HCT116 (cell line): ENCODE results near the gene SPRR5. TPM values are rescaled to one million over a fixed set of nuclear protein-coding genes. Genes with fewer than 3 reads are reported as not detected.

Experiments used
- ATAC-seq: fragments of 200-7000 bp; cut with Tn5 transposase; 2 replicates; pipeline ENCODE4 v1.9.1; 2020; ENCODE audit warnings: mild to moderate bottlenecking, moderate library complexity
- BruUV-seq: library from RNA; stranded (reverse); fragments of 400-500 nt; replicated peaks from 2 replicates; lab custom pipeline; 2021; lab: Mats Ljungman, UMichigan
- CTCF ChIA-PET: fragments of 300-600 bp; sonication (Branson Sonifier 250); formaldehyde crosslinking; loops from one replicate; lab custom pipeline; 2021; ENCODE audit warnings: antibody characterized with exemption; lab: Charles Lee
- POLR2A ChIA-PET: fragments of 300-600, 350-600 bp; sonication (Branson Sonifier 250); formaldehyde crosslinking; loops from one replicate; lab custom pipeline; 2021; ENCODE audit warnings: antibody characterized with exemption; lab: Charles Lee
- RAD21 ChIA-PET, 2 experiments: fragments of 300-600 bp; sonication (Branson Sonifier 250); formaldehyde crosslinking; loops; one replicate each; lab custom pipeline; 2023; ENCODE audit warnings: low total read pairs in 2 of 2; ENCODE audit not compliant: uncharacterized antibody in 2 of 2, unreplicated experiment in 2 of 2, low non-redundant PET in 1 of 2; lab: Charles Lee
- DNase-seq: peaks from one replicate; pipeline ENCODE4 v3.0.0-alpha.2; 2010; ENCODE audit warnings: low read depth, low spot score
- H2AFZ ChIP-seq: fragments of 200-600 bp; shearing (Covaris generic), sonication (generic); 2 replicates; pipeline ENCODE4 v1.6.1; 2017; ENCODE audit warnings: low read depth, mixed run types, mixed read lengths, antibody characterized with exemption, low read length; ENCODE audit not compliant: poor library complexity, severe bottlenecking
- H3K27ac ChIP-seq: 2 replicates; pipeline ENCODE4 v1.5.1; 2012; ENCODE audit warnings: low read depth, low read length
- H3K27me3 ChIP-seq: fragments of 200-600 bp; sonication (generic); 2 replicates; pipeline ENCODE4 v1.6.1; 2016; ENCODE audit warnings: mixed run types, low read length, mixed read lengths; ENCODE audit not compliant: insufficient read depth
- H3K36me3 ChIP-seq, 2 experiments: fragments of 200-500 bp in 1 of 2; fragments of 200-600 bp in 1 of 2; sonication (Bioruptor generic) in 1 of 2; sonication (generic) in 1 of 2; 2 replicates each; pipeline versions ENCODE4 v1.5.1 to v1.6.1; 2014 to 2016; ENCODE audit warnings: low read length in 2 of 2, inconsistent platforms in 1 of 2, mixed read lengths in 1 of 2, mixed run types in 1 of 2; ENCODE audit not compliant: insufficient read depth in 2 of 2, control insufficient read depth in 1 of 2
- H3K4me1 ChIP-seq, 2 experiments: fragments of 200-600 bp in 1 of 2; sonication (generic) in 1 of 2; 2 replicates each; pipeline versions ENCODE4 v1.5.1 to v1.6.1; 2012 to 2017; ENCODE audit warnings: low read length in 2 of 2, inconsistent platforms in 1 of 2, mild to moderate bottlenecking in 1 of 2, mixed read lengths in 1 of 2, mixed run types in 1 of 2, moderate library complexity in 1 of 2; ENCODE audit not compliant: insufficient read depth in 2 of 2, control insufficient read depth in 1 of 2
- H3K4me2 ChIP-seq: fragments of 200-600 bp; sonication (generic); 2 replicates; pipeline ENCODE4 v1.6.1; 2017; ENCODE audit warnings: mixed run types, low read length, mixed read lengths
- H3K4me3 ChIP-seq, 2 experiments: fragments of 200-600 bp in 1 of 2; sonication (generic) in 1 of 2; replicated peaks in 1 of 2; 2 replicates each; pipeline ENCODE4 v1.5.1; 2011 to 2016; ENCODE audit warnings: low read length in 2 of 2, control low read depth in 1 of 2, low read depth in 1 of 2, mild to moderate bottlenecking in 1 of 2, mixed read lengths in 1 of 2, mixed run types in 1 of 2
- H3K79me2 ChIP-seq: fragments of 200-600 bp; sonication (generic); 2 replicates; pipeline ENCODE4 v1.6.1; 2017; ENCODE audit warnings: mild to moderate bottlenecking, mixed run types, low read length, moderate library complexity, mixed read lengths; ENCODE audit not compliant: insufficient read depth
- H3K9ac ChIP-seq: fragments of 200-600 bp; sonication (generic); 2 replicates; pipeline ENCODE4 v1.6.1; 2016; ENCODE audit warnings: low read length, mixed read lengths
- H3K9me2 ChIP-seq: fragments of 200-600 bp; sonication (generic), shearing (Covaris generic); 2 replicates; pipeline ENCODE4 v1.6.1; 2017; ENCODE audit warnings: mixed run types, mild to moderate bottlenecking, moderate library complexity; ENCODE audit not compliant: insufficient read depth
- H3K9me3 ChIP-seq, 2 experiments: fragments of 200-500 bp in 1 of 2; fragments of 200-600 bp in 1 of 2; sonication (Bioruptor generic) in 1 of 2; sonication (generic) in 1 of 2; 2 replicates each; pipeline ENCODE4 v1.6.1; 2014 to 2017; ENCODE audit warnings: low read length in 2 of 2, mixed read lengths in 2 of 2, inconsistent platforms in 1 of 2, low read depth in 1 of 2, mild to moderate bottlenecking in 1 of 2, mixed run types in 1 of 2, moderate library complexity in 1 of 2; ENCODE audit not compliant: control insufficient read depth in 1 of 2, insufficient read depth in 1 of 2
- H4K20me1 ChIP-seq: fragments of 200-600 bp; sonication (generic), shearing (Covaris generic); 2 replicates; pipeline ENCODE4 v1.6.1; 2017; ENCODE audit warnings: mixed run types, mild to moderate bottlenecking, moderate library complexity; ENCODE audit not compliant: insufficient read depth
- CTCF ChIP-seq, 3 experiments: fragments of 200-600 bp in 1 of 3; sonication (generic) in 1 of 3; IDR thresholded peaks in 2 of 3; conservative IDR thresholded peaks in 1 of 3; 2 replicates each; pipeline ENCODE4 v1.5.1; 2012 to 2017; ENCODE audit warnings: low read depth in 2 of 3, low read length in 2 of 3, antibody characterized with exemption in 1 of 3, borderline replicate concordance in 1 of 3, control low read depth in 1 of 3, mild to moderate bottlenecking in 1 of 3, mixed read lengths in 1 of 3, mixed run types in 1 of 3, moderate library complexity in 1 of 3; ENCODE audit not compliant: insufficient read depth in 1 of 3
- EGR1 ChIP-seq: IDR thresholded peaks from 2 replicates; pipeline ENCODE4 v1.6.1; 2012; ENCODE audit warnings: low read depth
- EZH2 ChIP-seq: fragments of 200-600 bp; sonication (generic); IDR thresholded peaks from 2 replicates; pipeline ENCODE4 v1.6.1; 2017; ENCODE audit warnings: antibody characterized with exemption, mixed run types
- JUND ChIP-seq: IDR thresholded peaks from 2 replicates; pipeline ENCODE4 v1.6.1; 2012
- MAX ChIP-seq: IDR thresholded peaks from 2 replicates; pipeline ENCODE4 v1.6.1; 2012
- POLR2AphosphoS5 ChIP-seq: IDR thresholded peaks from 2 replicates; pipeline ENCODE4 v1.6.1; 2011; ENCODE audit warnings: mild to moderate bottlenecking, low read depth, low read length, moderate library complexity
- SIN3A ChIP-seq: IDR thresholded peaks from 2 replicates; pipeline ENCODE4 v1.6.1; 2012; ENCODE audit warnings: low read depth
- SRF ChIP-seq: IDR thresholded peaks from 2 replicates; pipeline ENCODE4 v1.6.1; 2012; ENCODE audit warnings: low read depth
- ZBTB33 ChIP-seq: IDR thresholded peaks from 2 replicates; pipeline ENCODE4 v1.6.1; 2011; ENCODE audit warnings: mild to moderate bottlenecking, low read length, moderate library complexity; ENCODE audit not compliant: insufficient replicate concordance; ENCODE audit errors: extremely low read depth
- ZNF274 ChIP-seq: fragments of 200-500 bp; sonication (Bioruptor generic); IDR thresholded peaks from 2 replicates; pipeline ENCODE4 v1.6.1; 2014; ENCODE audit warnings: mild to moderate bottlenecking, low read depth, low read length, inconsistent platforms
- intact Hi-C: fragments of 100-400 bp; cut with micrococcal nuclease; formaldehyde crosslinking; loops from 2 replicates; pipeline ENCODE4 v1.10.0; 2022
- total RNA-seq: library from RNA; stranded (reverse); gene quantifications from one replicate; pipeline ENCODE4 v1.2.1, GENCODE V29; 2021; ENCODE audit not compliant: unreplicated experiment

SPRR5 gene
- total RNA-seq, 1 experiment from 2014 or later, result not detected

- DNase-seq (no peak), ATAC-seq (no peak)
- peaks cover 0 to 10% of the 10 kb centered on the region in 2 experiments; a peak in 1 of 4 replicates for H3K4me1 ChIP-seq
- no peak overlapping the region for H3K9ac ChIP-seq
- no peaks in the 10 kb centered on the region for H3K9me3 ChIP-seq
- H3K79me2 ChIP-seq, result no peaks in the 10 kb centered on the region
- TF ChIP-seq CTCF (IDR thresholded peaks at IDR 0.05 in 2 of 3, conservative IDR thresholded peaks at IDR 0.05 in 1 of 3; ENCODE audit: borderline replicate concordance in 1 of 3, insufficient read depth in 1 of 3, low read depth in 2 of 3, low read length in 2 of 3) (no peak), EZH2 (no peak), JUND (no peak), ZBTB33 (no peak), EGR1 (no peak), SIN3A (no peak), SRF (no peak), POLR2AphosphoS5 (no peak), ZNF274 (no peak), MAX (no peak)
- no peaks in the 10 kb centered on the region for H3K9me2 ChIP-seq
- no peak overlapping the region for H3K4me3 ChIP-seq
- POLR2A ChIA-PET, result no interaction called here
- H3K4me2 ChIP-seq, result no peak overlapping the region
- no peak overlapping the region for H3K27ac ChIP-seq
- intact Hi-C loops, result no loop called here
- BruUV-seq, result no TSS peak
- CTCF ChIA-PET, result no interaction called here
- H3K27me3 ChIP-seq, result peaks cover 28% of the 10 kb centered on the region; the same call in 1 of the 2 replicates
- no peaks in the 10 kb centered on the region for H3K36me3 ChIP-seq
- RAD21 ChIA-PET, result no interaction called here
- no peak overlapping the region for H2AFZ ChIP-seq
- H4K20me1 ChIP-seq, result no peaks in the 10 kb centered on the region
These were observed 49.8 kb downstream of the SPRR5 start for GRCh38 chr1:152996633-152997400.
